Neural cell (in vitro differentiated cells): Measurements from ENCODE around the gene RILPL1.

ENCODE experiments used
- CTCF ChIP-seq: fragments of 450-650 bp; IDR thresholded peaks from 2 replicates; pipeline ENCODE4 v1.5.1; 2014; ENCODE audit warnings: antibody characterized with exemption, mild to moderate bottlenecking, moderate library complexity; ENCODE audit not compliant: poor library complexity, severe bottlenecking
- EP300 ChIP-seq: fragments of 450-650 bp; conservative IDR thresholded peaks from 2 replicates; pipeline ENCODE4 v1.6.1; 2014; ENCODE audit warnings: antibody characterized with exemption, mild to moderate bottlenecking, moderate library complexity; ENCODE audit not compliant: poor library complexity, severe bottlenecking
- EZH2 ChIP-seq: fragments of 200-600, 300-800 bp; shearing (Covaris generic), sonication (generic); IDR thresholded peaks from 2 replicates; pipeline ENCODE4 v1.6.1; 2014; ENCODE audit warnings: antibody characterized with exemption, low read length, borderline replicate concordance, mild to moderate bottlenecking; ENCODE audit not compliant: insufficient read depth, poor library complexity, severe bottlenecking
- POLR2AphosphoS5 ChIP-seq: IDR thresholded peaks from 2 replicates; pipeline ENCODE4 v1.6.1; 2012
- RAD21 ChIP-seq: fragments of 450-650 bp; conservative IDR thresholded peaks from 2 replicates; pipeline ENCODE4 v1.6.1; 2014; ENCODE audit warnings: antibody characterized with exemption, mild to moderate bottlenecking, moderate library complexity
- REST ChIP-seq: IDR thresholded peaks from 2 replicates; pipeline ENCODE4 v1.6.1; 2012; ENCODE audit warnings: borderline replicate concordance
- SMC3 ChIP-seq: fragments of 450-650 bp; conservative IDR thresholded peaks from 2 replicates; pipeline ENCODE4 v1.6.1; 2014; ENCODE audit warnings: antibody characterized with exemption, mild to moderate bottlenecking, moderate library complexity; ENCODE audit not compliant: poor library complexity
- TAF1 ChIP-seq: IDR thresholded peaks from 2 replicates; pipeline ENCODE4 v1.6.1; 2012; ENCODE audit warnings: low read depth

- no peak for TF ChIP-seq EZH2
- no peak for TF ChIP-seq EP300
- no peak for TF ChIP-seq POLR2AphosphoS5
- TF ChIP-seq CTCF: no peak
- TF ChIP-seq RAD21: no peak
- no peak for TF ChIP-seq SMC3
- no peak for TF ChIP-seq REST
- TF ChIP-seq TAF1: no peak
These were observed 2.9 kb downstream of the RILPL1 start for GRCh38 chr12:123530668-123531067.
